Upper lobe of left lung (tissue), 4 donors: Measurements from ENCODE around the gene PDZD2.

ENCODE experiments used
- EP300 ChIP-seq, 4 donors: sonication (generic); formaldehyde crosslinking; IDR thresholded peaks; one replicate each; pipeline ENCODE4 v1.5.1; 2017; ENCODE audit warnings: antibody characterized with exemption in 4 of 4, control low read depth in 2 of 4
- POLR2A ChIP-seq, 4 donors: fragments of 450-650 bp; IDR thresholded peaks; one replicate each; pipeline ENCODE4 v1.5.1; 2016 to 2017; ENCODE audit warnings: antibody characterized with exemption in 4 of 4, mild to moderate bottlenecking in 2 of 4
- POLR2AphosphoS5 ChIP-seq, 2 donors: sonication (generic); formaldehyde crosslinking; IDR thresholded peaks; one replicate each; pipeline ENCODE4 v1.5.1; 2017; ENCODE audit warnings: antibody characterized with exemption in 2 of 2
- TF ChIP-seq, protein P1 (sequence below), 6 experiments: fragments of 450-650 bp in 4 of 6; fragments of 200-600 bp in 2 of 6; sonication (generic) in 2 of 6; IDR thresholded peaks; one replicate each; pipeline ENCODE4 v1.5.1; 2016 to 2019; ENCODE audit warnings: antibody characterized with exemption in 6 of 6

DNA sequence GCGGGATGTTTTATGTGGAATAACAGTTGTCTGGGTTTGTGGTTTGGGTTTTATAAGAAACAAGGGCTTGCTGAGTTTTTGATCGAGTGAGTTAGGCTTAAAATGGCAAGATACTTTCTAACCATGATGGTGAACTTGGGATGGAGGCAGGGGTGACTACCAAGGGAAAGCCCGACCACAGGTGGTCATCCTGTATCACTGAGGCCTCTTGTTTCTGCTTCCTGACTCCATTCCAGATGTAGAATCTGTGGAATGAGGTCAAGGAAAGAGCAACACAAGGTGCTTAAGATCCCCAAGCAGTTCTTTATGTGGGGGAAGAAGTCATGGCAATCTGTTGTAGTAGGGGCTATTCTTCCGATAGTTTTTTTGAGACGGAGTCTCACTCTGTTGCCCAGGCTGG, 412.9 kb downstream of the PDZD2 start:
- TF ChIP-seq POLR2AphosphoS5 (IDR thresholded peaks at IDR 0.05), result no peak
- TF ChIP-seq, protein P1, sequence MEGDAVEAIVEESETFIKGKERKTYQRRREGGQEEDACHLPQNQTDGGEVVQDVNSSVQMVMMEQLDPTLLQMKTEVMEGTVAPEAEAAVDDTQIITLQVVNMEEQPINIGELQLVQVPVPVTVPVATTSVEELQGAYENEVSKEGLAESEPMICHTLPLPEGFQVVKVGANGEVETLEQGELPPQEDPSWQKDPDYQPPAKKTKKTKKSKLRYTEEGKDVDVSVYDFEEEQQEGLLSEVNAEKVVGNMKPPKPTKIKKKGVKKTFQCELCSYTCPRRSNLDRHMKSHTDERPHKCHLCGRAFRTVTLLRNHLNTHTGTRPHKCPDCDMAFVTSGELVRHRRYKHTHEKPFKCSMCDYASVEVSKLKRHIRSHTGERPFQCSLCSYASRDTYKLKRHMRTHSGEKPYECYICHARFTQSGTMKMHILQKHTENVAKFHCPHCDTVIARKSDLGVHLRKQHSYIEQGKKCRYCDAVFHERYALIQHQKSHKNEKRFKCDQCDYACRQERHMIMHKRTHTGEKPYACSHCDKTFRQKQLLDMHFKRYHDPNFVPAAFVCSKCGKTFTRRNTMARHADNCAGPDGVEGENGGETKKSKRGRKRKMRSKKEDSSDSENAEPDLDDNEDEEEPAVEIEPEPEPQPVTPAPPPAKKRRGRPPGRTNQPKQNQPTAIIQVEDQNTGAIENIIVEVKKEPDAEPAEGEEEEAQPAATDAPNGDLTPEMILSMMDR (IDR thresholded peaks at IDR 0.05), result no peak
- TF ChIP-seq POLR2A (IDR thresholded peaks at IDR 0.05), result no peak
- no peak for TF ChIP-seq EP300 (IDR thresholded peaks at IDR 0.05)
